Gastrocnemius medialis (tissue), 4 donors: ENCODE results near the gene SH3BP1. TPM values are rescaled to one million over a fixed set of nuclear protein-coding genes. Genes with fewer than 3 reads are reported as not detected.
"Not testable (repeated sequence)": the region's sequence is repeated elsewhere in the genome, so short reads cannot be mapped to it uniquely, and the experiment has no call there.

Experiments used
- ATAC-seq, 2 donors: fragments of 150-250 bp; one replicate each; pipeline ENCODE4 v1.9.1; 2016
- DNase-seq, 2 donors: peaks; one replicate each; pipeline ENCODE4 v3.0.0-alpha.2; 2019
- H3K27ac ChIP-seq, 4 donors: fragments of 200-600 bp; sonication (generic); 1 replicate in 1 of 4; 2 replicates in 3 of 4; pipeline ENCODE4 v1.5.1; 2016 to 2018; ENCODE audit warnings: mild to moderate bottlenecking in 2 of 4, moderate library complexity in 1 of 4
- H3K27me3 ChIP-seq, 3 donors: fragments of 200-600 bp; sonication (generic) in 2 of 3; 1 replicate in 1 of 3; 2 replicates in 2 of 3; pipeline versions ENCODE4 v1.5.1 to v1.6.0; 2016 to 2019; ENCODE audit warnings: mild to moderate bottlenecking in 1 of 3, moderate library complexity in 1 of 3
- H3K36me3 ChIP-seq, 2 donors: fragments of 200-600 bp; sonication (generic) in 1 of 2; one replicate each; pipeline ENCODE4 v1.5.1; 2017 to 2018
- H3K4me1 ChIP-seq, 2 donors: fragments of 200-600 bp; sonication (generic) in 1 of 2; one replicate each; pipeline ENCODE4 v1.5.1; 2016 to 2017; ENCODE audit warnings: mild to moderate bottlenecking in 2 of 2
- H3K4me3 ChIP-seq, 4 donors: fragments of 200-600 bp; sonication (generic) in 3 of 4; 1 replicate in 1 of 4; 2 replicates in 3 of 4; pipeline ENCODE4 v1.5.1; 2016 to 2019; ENCODE audit warnings: mild to moderate bottlenecking in 2 of 4
- H3K9me3 ChIP-seq, 3 donors: fragments of 200-600 bp; sonication (generic) in 2 of 3; 1 replicate in 1 of 3; 2 replicates in 2 of 3; pipeline ENCODE4 v1.5.1; 2016 to 2019
- CTCF ChIP-seq, 5 experiments: fragments of 450-650 bp in 3 of 5; fragments of 200-600 bp in 2 of 5; sonication (generic) in 2 of 5; IDR thresholded peaks in 4 of 5; conservative IDR thresholded peaks in 1 of 5; 1 replicate in 4 of 5; 2 replicates in 1 of 5; pipeline ENCODE4 v1.5.1; 2016 to 2019; ENCODE audit warnings: antibody characterized with exemption in 5 of 5, mild to moderate bottlenecking in 3 of 5, moderate library complexity in 3 of 5
- POLR2A ChIP-seq, 2 donors: fragments of 450-650 bp; IDR thresholded peaks; one replicate each; pipeline ENCODE4 v1.6.1; 2017; ENCODE audit warnings: antibody characterized with exemption in 2 of 2, mild to moderate bottlenecking in 2 of 2, moderate library complexity in 2 of 2
- in situ Hi-C, 4 donors: fragments of 200-750 bp; cut with MboI; loops; one replicate each; pipeline versions ENCODE4 v1.15.0 to v1.8.0; 2017; ENCODE audit warnings: low sequenced_read_pairs in 4 of 4
- intact Hi-C: fragments of 100-400 bp; cut with DNase I; formaldehyde crosslinking; loops from one replicate; pipeline ENCODE4 v1.15.1; 2023; ENCODE audit warnings: low total_unique reads
- total RNA-seq, 4 donors: library from RNA; depleted of rRNA; stranded (reverse); fragments of >200 nt; gene quantifications; one replicate each; pipeline versions ENCODE4 v1.1.0 to v1.2.3, GENCODE V29; 2016

The SH3BP1 gene, protein sequence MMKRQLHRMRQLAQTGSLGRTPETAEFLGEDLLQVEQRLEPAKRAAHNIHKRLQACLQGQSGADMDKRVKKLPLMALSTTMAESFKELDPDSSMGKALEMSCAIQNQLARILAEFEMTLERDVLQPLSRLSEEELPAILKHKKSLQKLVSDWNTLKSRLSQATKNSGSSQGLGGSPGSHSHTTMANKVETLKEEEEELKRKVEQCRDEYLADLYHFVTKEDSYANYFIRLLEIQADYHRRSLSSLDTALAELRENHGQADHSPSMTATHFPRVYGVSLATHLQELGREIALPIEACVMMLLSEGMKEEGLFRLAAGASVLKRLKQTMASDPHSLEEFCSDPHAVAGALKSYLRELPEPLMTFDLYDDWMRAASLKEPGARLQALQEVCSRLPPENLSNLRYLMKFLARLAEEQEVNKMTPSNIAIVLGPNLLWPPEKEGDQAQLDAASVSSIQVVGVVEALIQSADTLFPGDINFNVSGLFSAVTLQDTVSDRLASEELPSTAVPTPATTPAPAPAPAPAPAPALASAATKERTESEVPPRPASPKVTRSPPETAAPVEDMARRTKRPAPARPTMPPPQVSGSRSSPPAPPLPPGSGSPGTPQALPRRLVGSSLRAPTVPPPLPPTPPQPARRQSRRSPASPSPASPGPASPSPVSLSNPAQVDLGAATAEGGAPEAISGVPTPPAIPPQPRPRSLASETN
- total RNA-seq, result 1 to 10 TPM in 3 of 4 donors, not detected in 1; 1.1 to 1.8 (median 1.6) TPM

GRCh38 chr22:37639070-37639760 is at the start of gene SH3BP1:
TSS of gene SH3BP1 (plus strand) at chr22:37639669. CDS start at chr22:37639788, 119 bp downstream.
- ATAC-seq, result no peak

DNA sequence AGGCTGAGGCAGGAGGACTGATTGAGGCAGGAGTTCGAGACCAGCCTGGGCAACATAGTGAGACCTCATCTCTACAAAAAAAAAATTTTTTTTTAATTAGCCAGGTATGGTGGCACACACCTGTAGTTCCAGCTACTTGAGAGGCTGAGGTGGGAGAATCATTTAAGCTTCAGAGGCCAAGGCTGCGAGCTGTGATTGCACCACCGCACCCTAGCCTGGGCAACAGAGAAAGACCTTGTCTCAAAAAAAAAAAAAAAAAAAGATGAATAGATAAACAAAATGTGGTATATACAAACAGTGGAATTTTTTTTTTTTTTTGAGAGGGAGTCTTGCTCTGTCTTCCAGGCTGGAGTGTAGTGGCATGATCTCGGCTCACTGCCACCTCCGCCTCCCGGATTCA is 48.4 kb upstream of the SH3BP1 start:
- intact Hi-C loops, ATAC-seq: not testable (repeated sequence)
- in situ Hi-C loops, result loop anchor here in 1 of 4 donors (10.0 kb wide), 1 partner anchor 56 kb away; no protein-coding TSS in a partner anchor

More at GRCh38 chr22:37639070-37639760, at the start of gene SH3BP1:
- Histone ChIP-seq H3K4me1 (peaks cover 10 to 20% of the 10 kb centered on the region in 2 donors), H3K27me3 (peaks cover 7 to 14% (median 12%) of the 10 kb centered on the region in 3 donors), H3K36me3 (no peaks in the 10 kb centered on the region), H3K9me3 (no peaks in the 10 kb centered on the region), H3K4me3 (peak within 1 kb of the TSS; percentile 37 to 59 (median 48)), H3K27ac (no peak within 1 kb of the TSS)
- intact Hi-C loops, result no loop called here
- no peak for DNase-seq
- TF ChIP-seq POLR2A (IDR thresholded peaks at IDR 0.05), result no peak
- in situ Hi-C loops, result loop anchor here in 1 of 4 donors (25.0 kb wide), 1 partner anchor 148 kb away; no protein-coding TSS in a partner anchor

GRCh38 chr22:37591823-37592404 is 47.6 kb upstream of the SH3BP1 start:
- H3K9me3 ChIP-seq, result no peaks in the 10 kb centered on the region
- intact Hi-C loops (loop anchor here (1.0 kb wide), 1 partner anchor 54 kb away; no protein-coding TSS in a partner anchor), in situ Hi-C loops (loop anchor here in 1 of 4 donors (10.0 kb wide), 1 partner anchor 57 kb away; no protein-coding TSS in a partner anchor)
- no peak for ATAC-seq
- H3K27me3 ChIP-seq, result no peaks in the 10 kb centered on the region
- TF ChIP-seq POLR2A (IDR thresholded peaks at IDR 0.05) (no peak), CTCF (IDR thresholded peaks at IDR 0.05 in 4 of 5, conservative IDR thresholded peaks at IDR 0.05 in 1 of 5) (no peak)
- no peaks in the 10 kb centered on the region for H3K36me3 ChIP-seq
- DNase-seq, result no peak
- no peak overlapping the region for H3K27ac ChIP-seq
- no peak overlapping the region for H3K4me3 ChIP-seq
- H3K4me1 ChIP-seq, result no peaks in the 10 kb centered on the region

More for the DNA sequence above, 48.4 kb upstream of the SH3BP1 start:
- not testable (repeated sequence) for H3K27me3 ChIP-seq, H3K4me3 ChIP-seq, H3K9me3 ChIP-seq, DNase-seq, H3K27ac ChIP-seq, H3K4me1 ChIP-seq, H3K36me3 ChIP-seq

DNA sequence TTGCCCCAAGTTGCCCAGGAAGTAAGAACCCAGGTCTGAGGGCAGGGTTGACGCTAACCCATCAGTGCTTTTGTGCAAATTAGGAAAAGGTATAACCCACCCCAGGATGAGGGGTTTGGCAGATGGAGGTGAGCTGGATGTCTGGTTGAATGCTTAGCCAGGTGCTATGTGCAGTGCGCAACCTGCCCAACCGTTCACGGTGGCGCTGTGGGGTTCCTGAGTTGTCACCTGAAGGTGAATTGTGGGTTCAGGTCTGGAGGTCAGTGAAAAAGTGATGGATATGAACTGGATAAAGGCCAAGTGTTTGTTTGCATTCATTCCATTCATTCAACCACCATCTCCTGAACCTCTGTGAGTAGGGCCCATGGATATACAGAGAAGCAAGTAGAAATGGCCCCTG is 45.2 kb upstream of the SH3BP1 start:
- no peaks in the 10 kb centered on the region for H3K36me3 ChIP-seq
- no peaks in the 10 kb centered on the region for H3K27me3 ChIP-seq
- TF ChIP-seq POLR2A (IDR thresholded peaks at IDR 0.05) (no peak), CTCF (IDR thresholded peaks at IDR 0.05 in 4 of 5, conservative IDR thresholded peaks at IDR 0.05 in 1 of 5) (no peak)
- peaks cover 0 to 6% of the 10 kb centered on the region in 2 donors for H3K4me1 ChIP-seq
- in situ Hi-C loops (loop anchor here in 1 of 4 donors (10.0 kb wide), 1 partner anchor 59 kb away; no protein-coding TSS in a partner anchor), intact Hi-C loops (no loop called here)
- H3K27ac ChIP-seq, result no peak overlapping the region
- no peak overlapping the region for H3K4me3 ChIP-seq
- no peak for DNase-seq
- ATAC-seq, result no peak
- no peaks in the 10 kb centered on the region for H3K9me3 ChIP-seq

- in situ Hi-C loops (loop anchor here in 1 of 4 donors (10.0 kb wide), 1 partner anchor 64 kb away; no protein-coding TSS in a partner anchor), intact Hi-C loops (no loop called here)
- Histone ChIP-seq H3K27me3 (no peaks in the 10 kb centered on the region), H3K4me3 (no peak overlapping the region), H3K9me3 (no peaks in the 10 kb centered on the region), H3K27ac (no peak overlapping the region), H3K4me1 (peaks cover 0 to 8% of the 10 kb centered on the region in 2 donors), H3K36me3 (no peaks in the 10 kb centered on the region)
- TF ChIP-seq POLR2A (IDR thresholded peaks at IDR 0.05), result no peak
- no peak for TF ChIP-seq CTCF (IDR thresholded peaks at IDR 0.05 in 4 of 5, conservative IDR thresholded peaks at IDR 0.05 in 1 of 5)
- peak in 1 of 2 donors; percentile 39 for ATAC-seq
- DNase-seq, result peak in 1 of 2 donors; percentile 41
Observed at GRCh38 chr22:37599153-37599552, 40.3 kb upstream of the SH3BP1 start.
